ENCODE results near the gene PDLIM5. TPM values are rescaled to one million over a fixed set of nuclear protein-coding genes. Genes with fewer than 3 reads are reported as not detected.

Gene PDLIM5
- total RNA-seq, 1 experiment from 2014 or later, result 58.0 TPM

DNA sequence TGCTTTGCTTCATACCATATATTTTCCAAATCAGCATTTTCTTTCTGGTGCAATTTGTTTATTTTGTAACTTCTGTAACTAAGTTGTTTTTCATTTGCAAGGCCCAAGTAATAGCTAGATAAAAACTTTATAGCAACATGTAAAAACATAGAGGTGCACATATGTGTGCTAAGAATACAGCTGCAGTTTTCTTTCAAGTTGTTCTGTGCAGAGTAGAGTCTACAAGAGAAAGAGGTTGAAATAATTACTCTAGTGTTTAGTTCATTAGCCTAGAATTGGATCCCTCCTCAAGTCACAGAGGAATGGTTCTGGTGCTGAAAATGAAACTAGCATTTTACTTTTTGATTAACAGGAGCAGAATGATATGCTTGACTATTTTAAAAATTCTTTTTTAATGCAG, 32.2 kb upstream of the PDLIM5 start:
- Histone ChIP-seq H3K14ac (ENCODE audit: insufficient read depth, low read length) (no peak overlapping the region), H2BK120ac (ENCODE audit: low read depth, low read length, poor library complexity, severe bottlenecking) (no peak overlapping the region), H3K79me1 (ENCODE audit: insufficient read depth, low read depth, low read length, poor library complexity, severe bottlenecking) (no peaks in the 10 kb centered on the region), H3K9me3 (ENCODE audit: control insufficient read depth, low read depth, low read length) (no peaks in the 10 kb centered on the region), H4K20me1 (ENCODE audit: control insufficient read depth, insufficient read depth, insufficient read length) (no peaks in the 10 kb centered on the region), H4K8ac (replicated peaks; ENCODE audit: insufficient read length, low read depth, low read length) (no peak overlapping the region), H3K23me2 (ENCODE audit: insufficient read length, low read depth, low read length, poor library complexity, severe bottlenecking) (no peaks in the 10 kb centered on the region), H4K91ac (ENCODE audit: insufficient read length, low read depth, low read length) (no peak overlapping the region), H4K5ac (ENCODE audit: insufficient read length, low read depth, low read length) (no peak overlapping the region), H3K27ac (ENCODE audit: insufficient read length, low read depth, low read length) (no peak overlapping the region), H3K27me3 (ENCODE audit: insufficient read depth, low read length) (no peaks in the 10 kb centered on the region), H3K9ac (ENCODE audit: extremely low read depth, insufficient read length, low read length) (no peak overlapping the region), H3K79me2 (ENCODE audit: insufficient read depth, low read length) (no peaks in the 10 kb centered on the region), H2BK20ac (ENCODE audit: low read depth, low read length, poor library complexity, severe bottlenecking) (no peak overlapping the region), H2BK5ac (ENCODE audit: insufficient read length, low read length) (no peak overlapping the region), H2AK5ac (ENCODE audit: insufficient read length, low read length) (no peak overlapping the region), H2BK15ac (ENCODE audit: low read depth, low read length) (no peak overlapping the region), H3K23ac (ENCODE audit: insufficient read length, low read depth, low read length) (no peak overlapping the region), H2AFZ (ENCODE audit: low read length) (no peak overlapping the region), H3K4me1 (ENCODE audit: insufficient read depth, low read length) (no peaks in the 10 kb centered on the region), H3T11ph (ENCODE audit: low read length) (no peak overlapping the region), H3K18ac (ENCODE audit: insufficient read length, low read depth, low read length) (no peak overlapping the region), H3K56ac (ENCODE audit: insufficient read length, low read depth, low read length) (no peak overlapping the region), H2BK12ac (ENCODE audit: insufficient read length, low read depth, low read length) (no peak overlapping the region), H3K4me2 (ENCODE audit: insufficient read depth, insufficient read length, low read length) (no peak overlapping the region), H3K4ac (ENCODE audit: low read depth, low read length) (no peak overlapping the region)
- peak overlapping the region in 2 of 3 experiments; percentile 2 to 55; a peak in 3 of 7 replicates for H3K27ac Mint-ChIP-seq
- no peak overlapping the region for H3K4me3 Mint-ChIP-seq
- peaks cover 9 to 16% of the 10 kb centered on the region in 2 experiments for H3K4me1 Mint-ChIP-seq
- H3K27me3 Mint-ChIP-seq (ENCODE audit: low read depth), result no peaks in the 10 kb centered on the region
- TF ChIP-seq, protein P1, sequence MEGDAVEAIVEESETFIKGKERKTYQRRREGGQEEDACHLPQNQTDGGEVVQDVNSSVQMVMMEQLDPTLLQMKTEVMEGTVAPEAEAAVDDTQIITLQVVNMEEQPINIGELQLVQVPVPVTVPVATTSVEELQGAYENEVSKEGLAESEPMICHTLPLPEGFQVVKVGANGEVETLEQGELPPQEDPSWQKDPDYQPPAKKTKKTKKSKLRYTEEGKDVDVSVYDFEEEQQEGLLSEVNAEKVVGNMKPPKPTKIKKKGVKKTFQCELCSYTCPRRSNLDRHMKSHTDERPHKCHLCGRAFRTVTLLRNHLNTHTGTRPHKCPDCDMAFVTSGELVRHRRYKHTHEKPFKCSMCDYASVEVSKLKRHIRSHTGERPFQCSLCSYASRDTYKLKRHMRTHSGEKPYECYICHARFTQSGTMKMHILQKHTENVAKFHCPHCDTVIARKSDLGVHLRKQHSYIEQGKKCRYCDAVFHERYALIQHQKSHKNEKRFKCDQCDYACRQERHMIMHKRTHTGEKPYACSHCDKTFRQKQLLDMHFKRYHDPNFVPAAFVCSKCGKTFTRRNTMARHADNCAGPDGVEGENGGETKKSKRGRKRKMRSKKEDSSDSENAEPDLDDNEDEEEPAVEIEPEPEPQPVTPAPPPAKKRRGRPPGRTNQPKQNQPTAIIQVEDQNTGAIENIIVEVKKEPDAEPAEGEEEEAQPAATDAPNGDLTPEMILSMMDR (conservative IDR thresholded peaks at IDR 0.05), result no peak
- peaks cover 0 to 10% of the 10 kb centered on the region in 2 experiments; a peak in 2 of 5 replicates for H3K9me3 Mint-ChIP-seq
- H3K36me3 Mint-ChIP-seq (ENCODE audit: insufficient read depth in 1 of 3, low read depth in 3 of 3), result peaks cover 0 to 4% (median 0%) of the 10 kb centered on the region in 3 experiments; a peak in 3 of 7 replicates
- no peak for DNase-seq

Data from H9 (cell line).